Muscle layer of duodenum (tissue), 2 donors: Measurements from ENCODE around the gene RTN4RL1.

ENCODE experiments used
- H3K27ac ChIP-seq: one replicate; pipeline ENCODE4 v1.7.0; 2013; ENCODE audit warnings: mild to moderate bottlenecking, low read length
- H3K27me3 ChIP-seq: one replicate; pipeline ENCODE4 v1.7.0; 2013; ENCODE audit warnings: low read depth, mild to moderate bottlenecking, control low read depth, low read length
- H3K36me3 ChIP-seq, 2 donors: one replicate each; pipeline ENCODE4 v1.7.0; 2013; ENCODE audit warnings: low read length in 2 of 2, control low read depth in 1 of 2, mild to moderate bottlenecking in 1 of 2; ENCODE audit not compliant: insufficient read depth in 2 of 2, control insufficient read depth in 1 of 2
- H3K4me1 ChIP-seq, 2 donors: one replicate each; pipeline ENCODE4 v1.7.0; 2013; ENCODE audit warnings: low read length in 2 of 2, mild to moderate bottlenecking in 2 of 2, control low read depth in 1 of 2, moderate library complexity in 1 of 2; ENCODE audit not compliant: insufficient read depth in 2 of 2, control insufficient read depth in 1 of 2
- H3K4me3 ChIP-seq, 2 donors: one replicate each; pipeline ENCODE4 v1.7.0; 2013; ENCODE audit warnings: low read length in 2 of 2, low read depth in 1 of 2, mild to moderate bottlenecking in 1 of 2
- H3K9me3 ChIP-seq, 2 donors: one replicate each; pipeline ENCODE4 v1.7.0; 2013; ENCODE audit warnings: low read length in 2 of 2, control low read depth in 1 of 2, mild to moderate bottlenecking in 1 of 2; ENCODE audit not compliant: control insufficient read depth in 1 of 2
- donor health status: healthy.

The RTN4RL1 gene

GRCh38 chr17:2025220-2025621 is at the start of gene RTN4RL1:
Gene RTN4RL1, minus strand, starts transcription at chr17:2025334. Its CDS starts 469 bp downstream, at chr17:2024865.
- no peak within 1 kb of the TSS for H3K27ac ChIP-seq
- H3K4me1 ChIP-seq, result peaks cover 0 to 30% of the 10 kb centered on the region in 2 donors
- H3K27me3 ChIP-seq, result peaks cover 10% of the 10 kb centered on the region
- H3K36me3 ChIP-seq, result no peaks in the 10 kb centered on the region
- H3K9me3 ChIP-seq, result no peaks in the 10 kb centered on the region
- peak within 1 kb of the TSS; percentile 33 to 73 for H3K4me3 ChIP-seq

- peaks cover 11 to 22% of the 10 kb centered on the region in 2 donors for H3K4me1 ChIP-seq
- H3K4me3 ChIP-seq, result no peak overlapping the region
- no peaks in the 10 kb centered on the region for H3K9me3 ChIP-seq
- no peak overlapping the region for H3K27ac ChIP-seq
- H3K27me3 ChIP-seq, result no peaks in the 10 kb centered on the region
- peaks cover 12 to 31% of the 10 kb centered on the region in 2 donors for H3K36me3 ChIP-seq
Measured at GRCh38 chr17:2074919-2075318, 49.8 kb upstream of the RTN4RL1 start.

GRCh38 chr17:2071455-2072281 is 46.5 kb upstream of the RTN4RL1 start:
- H3K4me3 ChIP-seq, result no peak overlapping the region
- H3K4me1 ChIP-seq, result peaks cover 21 to 26% of the 10 kb centered on the region in 2 donors
- peak overlapping the region; percentile 81 for H3K27ac ChIP-seq
- no peaks in the 10 kb centered on the region for H3K9me3 ChIP-seq
- H3K27me3 ChIP-seq, result no peaks in the 10 kb centered on the region
- H3K36me3 ChIP-seq, result peaks cover 9 to 39% of the 10 kb centered on the region in 2 donors

- peak overlapping the region; percentile 81 for H3K27ac ChIP-seq
- peaks cover 4 to 41% of the 10 kb centered on the region in 2 donors for H3K36me3 ChIP-seq
- H3K27me3 ChIP-seq, result no peaks in the 10 kb centered on the region
- H3K4me1 ChIP-seq, result peaks cover 15 to 20% of the 10 kb centered on the region in 2 donors
- H3K4me3 ChIP-seq, result no peak overlapping the region
- no peaks in the 10 kb centered on the region for H3K9me3 ChIP-seq
Measured at GRCh38 chr17:2071024-2071385, 45.9 kb upstream of the RTN4RL1 start.

- no peaks in the 10 kb centered on the region for H3K27me3 ChIP-seq
- H3K4me3 ChIP-seq, result no peak overlapping the region
- H3K36me3 ChIP-seq, result peaks cover 7 to 45% of the 10 kb centered on the region in 2 donors
- H3K27ac ChIP-seq, result peak overlapping the region; percentile 81
- H3K9me3 ChIP-seq, result no peaks in the 10 kb centered on the region
- H3K4me1 ChIP-seq, result peaks cover 11 to 20% of the 10 kb centered on the region in 2 donors
Measured at GRCh38 chr17:2070241-2071023, 45.3 kb upstream of the RTN4RL1 start.

GRCh38 chr17:2068519-2069051 is 43.5 kb upstream of the RTN4RL1 start:
- H3K27me3 ChIP-seq, result no peaks in the 10 kb centered on the region
- H3K27ac ChIP-seq, result peak overlapping the region; percentile 45
- peaks cover 16 to 39% of the 10 kb centered on the region in 2 donors for H3K4me1 ChIP-seq
- no peak overlapping the region for H3K4me3 ChIP-seq
- H3K9me3 ChIP-seq, result no peaks in the 10 kb centered on the region
- peaks cover 17 to 62% of the 10 kb centered on the region in 2 donors for H3K36me3 ChIP-seq

GRCh38 chr17:2068031-2068518 is 42.9 kb upstream of the RTN4RL1 start:
- Histone ChIP-seq H3K4me3 (no peak overlapping the region), H3K4me1 (peaks cover 16 to 44% of the 10 kb centered on the region in 2 donors), H3K36me3 (peaks cover 17 to 66% of the 10 kb centered on the region in 2 donors), H3K9me3 (no peaks in the 10 kb centered on the region), H3K27ac (peak overlapping the region; percentile 56), H3K27me3 (no peaks in the 10 kb centered on the region)

GRCh38 chr17:2067608-2068024 is 42.5 kb upstream of the RTN4RL1 start:
- Histone ChIP-seq H3K27me3 (no peaks in the 10 kb centered on the region), H3K36me3 (peaks cover 17 to 66% of the 10 kb centered on the region in 2 donors), H3K4me1 (peaks cover 20 to 48% of the 10 kb centered on the region in 2 donors), H3K9me3 (no peaks in the 10 kb centered on the region), H3K4me3 (no peak overlapping the region), H3K27ac (peak overlapping the region; percentile 56)

- Histone ChIP-seq H3K9me3 (no peaks in the 10 kb centered on the region), H3K36me3 (peaks cover 15 to 66% of the 10 kb centered on the region in 2 donors), H3K4me1 (peaks cover 25 to 44% of the 10 kb centered on the region in 2 donors), H3K4me3 (no peak overlapping the region), H3K27me3 (no peaks in the 10 kb centered on the region), H3K27ac (peak overlapping the region; percentile 56)
Measured at GRCh38 chr17:2067048-2067561, 42.0 kb upstream of the RTN4RL1 start.

GRCh38 chr17:2065949-2066400 is 40.8 kb upstream of the RTN4RL1 start:
- Histone ChIP-seq H3K27ac (peak overlapping the region; percentile 56), H3K9me3 (no peaks in the 10 kb centered on the region), H3K27me3 (no peaks in the 10 kb centered on the region), H3K4me1 (peaks cover 29 to 49% of the 10 kb centered on the region in 2 donors), H3K4me3 (no peak overlapping the region), H3K36me3 (peaks cover 13 to 58% of the 10 kb centered on the region in 2 donors)
